ENCODE results near the gene EMILIN3.

DNA sequence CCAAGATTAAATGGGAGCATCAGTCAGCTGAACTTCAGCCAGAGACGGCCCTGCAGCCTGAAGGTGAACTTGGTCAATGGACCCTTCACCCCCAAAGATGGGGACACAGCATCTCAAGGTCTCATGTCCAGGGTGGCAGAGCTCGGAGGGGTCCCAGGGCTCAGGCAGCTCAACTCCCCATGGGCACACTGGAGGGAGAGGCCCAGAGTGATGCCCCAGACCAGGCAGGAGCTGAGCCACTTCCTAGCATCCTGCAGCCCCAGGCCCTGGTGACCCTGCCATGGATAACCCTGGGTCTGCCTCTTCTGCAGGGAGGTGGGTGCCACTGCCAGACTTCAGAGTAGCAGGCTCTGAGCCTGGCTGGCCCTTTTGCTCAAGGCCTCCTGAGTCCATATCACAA is 27.5 kb upstream of the EMILIN3 start:
- TF ChIP-seq EZH2 (IDR thresholded peaks at IDR 0.05; ENCODE audit: insufficient read depth, poor library complexity, severe bottlenecking) (no peak), EZH2phosphoT487 (IDR thresholded peaks at IDR 0.05; ENCODE audit: insufficient read depth, low read depth) (no peak)
